ENCODE results near the gene MYDGF.
"Not testable (repeated sequence)": the region's sequence is repeated elsewhere in the genome, so short reads cannot be mapped to it uniquely, and the experiment has no call there.

Gene MYDGF

GRCh38 chr19:4715178-4715528 lies 45.0 kb upstream of the MYDGF start:
- not testable (repeated sequence) for H2BK120ac ChIP-seq (ENCODE audit: low read depth, low read length); H3K4me3 ChIP-seq (ENCODE audit: low read length); H3K4me2 ChIP-seq (ENCODE audit: low read length); H4K8ac ChIP-seq (ENCODE audit: low read depth, low read length); H2BK15ac ChIP-seq (replicated peaks; ENCODE audit: low read depth); H3K27ac ChIP-seq (ENCODE audit: low read depth, low read length); H3K18ac ChIP-seq (ENCODE audit: low read length); H2BK5ac ChIP-seq (ENCODE audit: low read length); DNase-seq; H2AK5ac ChIP-seq (ENCODE audit: low read length); H3K23ac ChIP-seq (ENCODE audit: low read length); H3K56ac ChIP-seq (ENCODE audit: low read length); H3K79me2 ChIP-seq (ENCODE audit: control insufficient read depth, insufficient read depth, low read length); H3K4me1 ChIP-seq (ENCODE audit: control insufficient read depth, low read depth, low read length); H3K27me3 ChIP-seq (ENCODE audit: insufficient read depth, low read length, poor library complexity); H3K9ac ChIP-seq (ENCODE audit: low read length); H4K5ac ChIP-seq (ENCODE audit: low read length); H3K4ac ChIP-seq (ENCODE audit: low read depth, low read length); H3K79me1 ChIP-seq (ENCODE audit: low read length)
- WGBS (ENCODE audit: extremely low coverage, insufficient coverage, low lambda C conversion rate): no CpG with 5 or more reads among the region's 6 CpGs
- H3K36me3 ChIP-seq (ENCODE audit: control insufficient read depth, insufficient read depth, low read length): peaks cover 13% of the 10 kb centered on the region

GRCh38 chr19:4714016-4714415 lies 43.9 kb upstream of the MYDGF start:
- peaks cover 13% of the 10 kb centered on the region for H3K36me3 ChIP-seq (ENCODE audit: control insufficient read depth, insufficient read depth, low read length)
- no peak overlapping the region for H3K4me3 ChIP-seq (ENCODE audit: low read length)
- WGBS (ENCODE audit: extremely low coverage, insufficient coverage, low lambda C conversion rate): no CpG with 5 or more reads among the region's 27 CpGs
- no peaks in the 10 kb centered on the region for H3K27me3 ChIP-seq (ENCODE audit: insufficient read depth, low read length, poor library complexity)
- no peak overlapping the region for H4K5ac ChIP-seq (ENCODE audit: low read length)
- no peak for DNase-seq
- H3K27ac ChIP-seq (ENCODE audit: low read depth, low read length): no peak overlapping the region
- no peak overlapping the region for H3K9ac ChIP-seq (ENCODE audit: low read length)
- H3K79me1 ChIP-seq (ENCODE audit: low read length): no peaks in the 10 kb centered on the region
- no peak overlapping the region for H3K4me2 ChIP-seq (ENCODE audit: low read length)
- H3K23ac ChIP-seq (ENCODE audit: low read length): no peak overlapping the region
- H3K4ac ChIP-seq (ENCODE audit: low read depth, low read length): no peak overlapping the region
- no peak overlapping the region for H2BK120ac ChIP-seq (ENCODE audit: low read depth, low read length)
- no peak overlapping the region for H2BK5ac ChIP-seq (ENCODE audit: low read length)
- no peak overlapping the region for H3K56ac ChIP-seq (ENCODE audit: low read length)
- H3K4me1 ChIP-seq (ENCODE audit: control insufficient read depth, low read depth, low read length): no peaks in the 10 kb centered on the region
- H3K18ac ChIP-seq (ENCODE audit: low read length): no peak overlapping the region
- no peak overlapping the region for H2BK15ac ChIP-seq (replicated peaks; ENCODE audit: low read depth)
- H2AK5ac ChIP-seq (ENCODE audit: low read length): no peak overlapping the region
- no peak overlapping the region for H4K8ac ChIP-seq (ENCODE audit: low read depth, low read length)
- H3K79me2 ChIP-seq (ENCODE audit: control insufficient read depth, insufficient read depth, low read length): no peaks in the 10 kb centered on the region

- Histone ChIP-seq H3K79me1 (ENCODE audit: low read length) (no peaks in the 10 kb centered on the region), H2AK5ac (ENCODE audit: low read length) (no peak overlapping the region)
Observed at GRCh38 chr19:4713384-4713951, 43.3 kb upstream of the MYDGF start.

GRCh38 chr19:4712771-4713170 lies 42.6 kb upstream of the MYDGF start:
- Histone ChIP-seq H3K27ac (ENCODE audit: low read depth, low read length) (no peak overlapping the region), H3K36me3 (ENCODE audit: control insufficient read depth, insufficient read depth, low read length) (peaks cover 13% of the 10 kb centered on the region)
- WGBS (ENCODE audit: extremely low coverage, insufficient coverage, low lambda C conversion rate): no CpG with 5 or more reads among the region's 14 CpGs

More at GRCh38 chr19:4713384-4713951, 43.3 kb upstream of the MYDGF start:
- Histone ChIP-seq H3K27ac (ENCODE audit: low read depth, low read length) (no peak overlapping the region), H2BK120ac (ENCODE audit: low read depth, low read length) (no peak overlapping the region), H3K4me3 (ENCODE audit: low read length) (no peak overlapping the region), H3K56ac (ENCODE audit: low read length) (no peak overlapping the region), H3K79me2 (ENCODE audit: control insufficient read depth, insufficient read depth, low read length) (no peaks in the 10 kb centered on the region), H3K23ac (ENCODE audit: low read length) (no peak overlapping the region), H4K8ac (ENCODE audit: low read depth, low read length) (no peak overlapping the region), H3K4me1 (ENCODE audit: control insufficient read depth, low read depth, low read length) (no peaks in the 10 kb centered on the region), H3K27me3 (ENCODE audit: insufficient read depth, low read length, poor library complexity) (no peaks in the 10 kb centered on the region), H4K5ac (ENCODE audit: low read length) (no peak overlapping the region), H3K9ac (ENCODE audit: low read length) (no peak overlapping the region), H2BK5ac (ENCODE audit: low read length) (no peak overlapping the region), H3K4me2 (ENCODE audit: low read length) (no peak overlapping the region), H3K18ac (ENCODE audit: low read length) (no peak overlapping the region), H3K36me3 (ENCODE audit: control insufficient read depth, insufficient read depth, low read length) (peaks cover 13% of the 10 kb centered on the region), H3K4ac (ENCODE audit: low read depth, low read length) (no peak overlapping the region), H2BK15ac (replicated peaks; ENCODE audit: low read depth) (no peak overlapping the region)
- DNase-seq: no peak
- WGBS (ENCODE audit: extremely low coverage, insufficient coverage, low lambda C conversion rate): no CpG with 5 or more reads among the region's 32 CpGs

GRCh38 chr19:4711211-4711610 lies 41.1 kb upstream of the MYDGF start:
- no peaks in the 10 kb centered on the region for H3K79me2 ChIP-seq (ENCODE audit: control insufficient read depth, insufficient read depth, low read length)
- H3K9ac ChIP-seq (ENCODE audit: low read length): no peak overlapping the region
- H3K36me3 ChIP-seq (ENCODE audit: control insufficient read depth, insufficient read depth, low read length): peaks cover 12% of the 10 kb centered on the region
- DNase-seq: no peak
- no peak overlapping the region for H2BK15ac ChIP-seq (replicated peaks; ENCODE audit: low read depth)
- no peak overlapping the region for H3K18ac ChIP-seq (ENCODE audit: low read length)
- no peaks in the 10 kb centered on the region for H3K79me1 ChIP-seq (ENCODE audit: low read length)
- no peak overlapping the region for H3K4ac ChIP-seq (ENCODE audit: low read depth, low read length)
- H2AK5ac ChIP-seq (ENCODE audit: low read length): no peak overlapping the region
- H3K27me3 ChIP-seq (ENCODE audit: insufficient read depth, low read length, poor library complexity): no peaks in the 10 kb centered on the region
- H3K27ac ChIP-seq (ENCODE audit: low read depth, low read length): no peak overlapping the region
- H2BK120ac ChIP-seq (ENCODE audit: low read depth, low read length): no peak overlapping the region
- H4K8ac ChIP-seq (ENCODE audit: low read depth, low read length): no peak overlapping the region
- H3K4me1 ChIP-seq (ENCODE audit: control insufficient read depth, low read depth, low read length): no peaks in the 10 kb centered on the region
- no peak overlapping the region for H3K4me3 ChIP-seq (ENCODE audit: low read length)
- no CpG with 5 or more reads among the region's 8 CpGs for WGBS (ENCODE audit: extremely low coverage, insufficient coverage, low lambda C conversion rate)
- H2BK5ac ChIP-seq (ENCODE audit: low read length): no peak overlapping the region
- H3K56ac ChIP-seq (ENCODE audit: low read length): no peak overlapping the region
- no peak overlapping the region for H3K23ac ChIP-seq (ENCODE audit: low read length)
- H4K5ac ChIP-seq (ENCODE audit: low read length): no peak overlapping the region
- H3K4me2 ChIP-seq (ENCODE audit: low read length): no peak overlapping the region

More at GRCh38 chr19:4712771-4713170, 42.6 kb upstream of the MYDGF start:
- Histone ChIP-seq H3K79me1 (ENCODE audit: low read length) (no peaks in the 10 kb centered on the region), H3K23ac (ENCODE audit: low read length) (no peak overlapping the region), H2BK15ac (replicated peaks; ENCODE audit: low read depth) (no peak overlapping the region), H3K4ac (ENCODE audit: low read depth, low read length) (no peak overlapping the region), H3K4me3 (ENCODE audit: low read length) (no peak overlapping the region), H3K4me1 (ENCODE audit: control insufficient read depth, low read depth, low read length) (no peaks in the 10 kb centered on the region), H2BK5ac (ENCODE audit: low read length) (no peak overlapping the region), H3K4me2 (ENCODE audit: low read length) (no peak overlapping the region), H3K56ac (ENCODE audit: low read length) (no peak overlapping the region), H2BK120ac (ENCODE audit: low read depth, low read length) (no peak overlapping the region), H4K5ac (ENCODE audit: low read length) (no peak overlapping the region), H2AK5ac (ENCODE audit: low read length) (no peak overlapping the region), H4K8ac (ENCODE audit: low read depth, low read length) (no peak overlapping the region), H3K79me2 (ENCODE audit: control insufficient read depth, insufficient read depth, low read length) (no peaks in the 10 kb centered on the region), H3K18ac (ENCODE audit: low read length) (no peak overlapping the region), H3K27me3 (ENCODE audit: insufficient read depth, low read length, poor library complexity) (no peaks in the 10 kb centered on the region), H3K9ac (ENCODE audit: low read length) (no peak overlapping the region)
- DNase-seq: no peak

- no peak overlapping the region for H3K27ac ChIP-seq (ENCODE audit: low read depth, low read length)
- H3K4me1 ChIP-seq (ENCODE audit: control insufficient read depth, low read depth, low read length): no peaks in the 10 kb centered on the region
- H3K56ac ChIP-seq (ENCODE audit: low read length): no peak overlapping the region
- H3K79me2 ChIP-seq (ENCODE audit: control insufficient read depth, insufficient read depth, low read length): no peaks in the 10 kb centered on the region
- no peak overlapping the region for H2BK120ac ChIP-seq (ENCODE audit: low read depth, low read length)
- no peak overlapping the region for H3K23ac ChIP-seq (ENCODE audit: low read length)
- peaks cover 11% of the 10 kb centered on the region for H3K36me3 ChIP-seq (ENCODE audit: control insufficient read depth, insufficient read depth, low read length)
- no peak overlapping the region for H3K4me3 ChIP-seq (ENCODE audit: low read length)
- no peaks in the 10 kb centered on the region for H3K27me3 ChIP-seq (ENCODE audit: insufficient read depth, low read length, poor library complexity)
- no peak overlapping the region for H3K18ac ChIP-seq (ENCODE audit: low read length)
- no peak overlapping the region for H2AK5ac ChIP-seq (ENCODE audit: low read length)
- DNase-seq: no peak
- no peaks in the 10 kb centered on the region for H3K79me1 ChIP-seq (ENCODE audit: low read length)
- H4K5ac ChIP-seq (ENCODE audit: low read length): no peak overlapping the region
- WGBS (ENCODE audit: extremely low coverage, insufficient coverage, low lambda C conversion rate): no CpG with 5 or more reads among the region's 16 CpGs
- no peak overlapping the region for H2BK15ac ChIP-seq (replicated peaks; ENCODE audit: low read depth)
- H2BK5ac ChIP-seq (ENCODE audit: low read length): no peak overlapping the region
- no peak overlapping the region for H3K4me2 ChIP-seq (ENCODE audit: low read length)
- no peak overlapping the region for H4K8ac ChIP-seq (ENCODE audit: low read depth, low read length)
- H3K9ac ChIP-seq (ENCODE audit: low read length): no peak overlapping the region
- no peak overlapping the region for H3K4ac ChIP-seq (ENCODE audit: low read depth, low read length)
Observed at GRCh38 chr19:4710281-4710600, 40.1 kb upstream of the MYDGF start.
